HG02852 (cell line): Measurements from ENCODE around the gene IFNA5.

Experiments used
- ATAC-seq: cut with Tn5 transposase; IDR thresholded peaks from one replicate; pipeline ENCODE4 v1.9.1; 2021; ENCODE audit warnings: mild to moderate bottlenecking, moderate library complexity; ENCODE audit not compliant: unreplicated experiment

Gene IFNA5

DNA sequence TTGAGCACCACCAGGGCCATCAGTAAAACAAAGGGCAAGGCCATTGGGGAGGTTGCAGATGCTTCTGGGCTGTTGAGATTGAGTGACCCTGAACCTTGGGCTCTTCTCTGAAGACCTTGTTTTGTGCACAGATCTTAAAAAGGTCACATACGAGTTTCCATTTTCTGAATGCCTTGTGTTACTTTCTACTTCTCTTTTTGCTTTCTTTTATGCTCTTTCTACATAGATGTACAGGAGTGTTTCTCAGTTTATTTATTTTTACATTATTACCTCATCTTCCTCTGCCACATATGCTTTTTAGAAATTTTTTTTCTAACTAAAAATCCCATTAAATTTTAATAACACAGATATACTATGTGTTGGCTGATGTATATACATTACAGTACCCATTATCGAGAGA, at the start of gene IFNA5:
Gene IFNA5 (minus strand): TSS at position 101 of the 400 bp plus-strand sequence. CDS start 57 bp downstream, at position 44.
- no peak for ATAC-seq

DNA sequence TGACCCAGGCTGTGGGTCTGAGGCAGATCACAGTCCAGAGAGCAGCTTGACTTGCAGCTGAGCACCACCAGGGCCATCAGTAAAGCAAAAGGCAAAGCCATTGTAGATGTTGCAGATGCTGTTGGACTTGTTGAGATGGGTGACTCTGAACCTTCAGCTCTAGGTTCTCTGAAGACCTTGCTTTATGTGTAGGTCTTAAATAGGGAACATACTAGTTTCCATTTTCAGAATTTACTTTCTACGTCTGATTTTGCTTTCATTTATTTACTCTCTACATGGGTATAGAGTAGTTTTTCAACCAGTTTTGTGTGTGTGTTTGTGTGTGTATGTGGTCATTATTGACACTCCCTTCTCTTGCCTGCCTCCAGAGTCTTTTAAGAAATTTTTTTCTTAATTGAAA, 45.7 kb upstream of the IFNA5 start, which contains the start of gene IFNA6:
Gene IFNA6 (minus strand): TSS at position 101 of the 400 bp plus-strand sequence. CDS start 0 bp downstream, at position 101.
- no peak for ATAC-seq

DNA sequence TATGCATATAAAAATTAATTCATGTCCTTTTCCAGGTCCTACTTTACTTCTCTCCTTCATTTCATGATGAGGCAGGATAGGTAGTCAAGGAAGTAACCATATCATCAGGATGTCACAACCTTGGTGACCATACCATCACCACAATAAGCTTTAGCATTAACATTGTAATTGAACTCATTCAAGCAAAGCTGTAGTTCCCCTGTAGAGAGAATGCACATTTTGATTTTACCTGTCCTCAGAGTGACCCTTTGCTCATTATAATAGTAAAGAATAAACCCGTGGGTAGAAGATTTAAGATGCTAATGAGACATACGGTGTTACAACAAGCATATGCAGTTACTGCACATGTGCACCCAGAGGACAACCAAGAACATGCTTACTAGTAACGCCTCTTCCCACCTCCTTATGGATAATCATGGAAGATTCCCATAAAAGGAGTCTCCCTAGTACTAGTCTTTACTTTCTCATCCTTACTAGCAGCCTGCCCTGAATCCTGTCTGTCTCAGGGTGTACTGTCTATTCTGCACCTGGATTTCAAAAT, 43.4 kb upstream of the IFNA5 start:
- ATAC-seq = no peak

DNA sequence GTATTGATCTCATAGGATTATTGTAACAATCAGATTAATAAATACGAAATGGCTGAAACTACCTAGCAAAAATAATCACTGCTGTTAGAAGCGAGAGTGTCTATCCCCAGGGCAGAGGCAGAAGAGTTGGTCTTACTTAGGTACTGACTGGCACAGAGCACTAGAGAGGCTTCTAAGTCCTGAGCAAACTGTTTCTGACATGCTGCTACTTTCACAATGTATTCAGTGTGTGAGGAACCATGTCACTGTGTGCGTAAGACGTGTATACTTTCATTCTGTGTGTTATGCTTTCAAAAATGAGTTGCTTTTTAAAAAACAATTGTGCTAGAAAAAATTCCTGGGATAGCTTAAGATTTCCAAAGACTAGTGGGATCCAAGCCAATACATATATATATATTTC, 35.6 kb upstream of the IFNA5 start:
- no peak for ATAC-seq

DNA sequence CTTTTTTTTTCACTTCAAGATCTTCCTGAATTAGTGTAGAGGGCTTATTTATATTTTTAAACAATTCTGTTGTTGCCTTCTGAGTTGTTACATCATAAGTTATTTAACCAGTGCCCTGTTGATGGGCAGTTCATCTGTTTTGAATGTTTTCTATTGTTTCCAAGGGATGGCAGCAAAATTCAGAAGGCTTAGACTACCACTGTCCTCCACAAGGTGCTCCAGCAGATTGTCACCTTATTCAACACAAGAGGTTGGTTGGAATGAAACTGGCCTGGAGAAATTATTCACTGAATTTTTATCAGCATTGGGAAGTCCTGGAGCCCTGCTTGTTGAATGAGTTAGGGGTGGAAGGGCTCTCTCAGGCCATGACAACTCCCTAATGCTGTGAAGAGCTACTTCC, 31.3 kb upstream of the IFNA5 start:
- ATAC-seq = no peak

DNA sequence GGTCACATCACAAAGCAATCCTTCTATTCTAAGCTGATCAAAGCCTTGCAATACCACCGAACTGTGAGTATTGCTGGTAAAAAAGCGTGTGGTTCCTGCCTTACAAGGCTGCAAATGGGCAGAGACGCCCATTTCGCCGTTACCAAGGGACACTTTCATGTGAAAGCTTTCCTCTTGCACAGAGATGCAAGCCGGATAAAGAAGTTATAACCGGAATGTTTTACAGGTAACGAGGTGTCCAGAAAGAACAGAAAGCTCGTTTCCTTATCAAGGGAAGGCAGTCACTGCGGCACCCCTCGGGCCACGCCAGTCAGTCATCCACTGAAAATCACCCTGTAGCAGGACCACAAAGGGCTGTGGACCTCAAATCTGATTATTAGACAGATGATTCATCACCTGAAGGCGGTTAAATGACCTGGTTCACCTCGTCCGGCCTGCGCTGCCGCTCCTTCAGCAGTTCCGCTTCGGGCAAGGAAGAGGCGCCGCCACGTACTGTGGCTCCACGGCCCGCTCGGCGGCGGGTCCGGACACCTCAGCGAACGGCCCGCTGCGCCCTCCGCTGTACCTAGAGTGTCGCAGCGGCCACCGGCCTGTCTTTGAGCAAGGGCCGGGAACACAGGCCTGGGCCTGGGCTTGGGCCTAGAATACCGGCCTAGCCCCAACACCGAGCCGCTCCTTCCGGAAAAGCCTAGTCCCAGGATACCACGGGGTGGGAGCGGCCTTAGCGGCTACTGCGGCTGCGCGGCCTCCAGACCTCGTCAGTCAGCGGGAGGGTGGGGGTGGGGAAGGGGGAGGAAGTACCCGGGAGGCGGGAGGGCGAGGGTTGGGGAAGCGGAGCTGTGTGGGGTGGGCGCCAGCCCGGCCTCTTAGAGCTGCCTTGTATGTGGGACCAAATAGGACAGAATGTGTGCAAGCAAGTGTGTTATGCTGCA, 29.9 kb upstream of the IFNA5 start, which contains the start of gene KLHL9:
Gene KLHL9 (minus strand): TSS at position 704 of the 932 bp plus-strand sequence. CDS start 545 bp downstream, at position 159.
- peak; percentile 89 for ATAC-seq

DNA sequence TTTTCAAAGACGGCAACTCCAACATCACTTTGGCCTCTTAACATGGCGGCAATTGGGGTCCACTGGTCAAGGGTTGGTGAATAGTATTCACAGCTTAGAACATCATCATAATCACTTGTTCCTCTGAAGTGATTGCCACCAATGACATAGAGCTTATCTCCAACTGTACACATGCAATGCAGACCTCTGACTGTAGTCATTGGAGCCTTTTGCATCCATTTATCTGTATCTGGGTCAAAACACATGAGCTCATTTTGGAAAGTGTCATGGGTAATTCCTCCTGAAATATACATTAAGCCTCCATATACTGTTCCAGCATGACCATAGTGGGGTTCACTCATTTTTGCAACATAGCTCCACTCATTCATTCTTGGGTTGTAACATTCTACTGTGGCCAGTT, 28.1 kb upstream of the IFNA5 start:
- ATAC-seq = no peak

DNA sequence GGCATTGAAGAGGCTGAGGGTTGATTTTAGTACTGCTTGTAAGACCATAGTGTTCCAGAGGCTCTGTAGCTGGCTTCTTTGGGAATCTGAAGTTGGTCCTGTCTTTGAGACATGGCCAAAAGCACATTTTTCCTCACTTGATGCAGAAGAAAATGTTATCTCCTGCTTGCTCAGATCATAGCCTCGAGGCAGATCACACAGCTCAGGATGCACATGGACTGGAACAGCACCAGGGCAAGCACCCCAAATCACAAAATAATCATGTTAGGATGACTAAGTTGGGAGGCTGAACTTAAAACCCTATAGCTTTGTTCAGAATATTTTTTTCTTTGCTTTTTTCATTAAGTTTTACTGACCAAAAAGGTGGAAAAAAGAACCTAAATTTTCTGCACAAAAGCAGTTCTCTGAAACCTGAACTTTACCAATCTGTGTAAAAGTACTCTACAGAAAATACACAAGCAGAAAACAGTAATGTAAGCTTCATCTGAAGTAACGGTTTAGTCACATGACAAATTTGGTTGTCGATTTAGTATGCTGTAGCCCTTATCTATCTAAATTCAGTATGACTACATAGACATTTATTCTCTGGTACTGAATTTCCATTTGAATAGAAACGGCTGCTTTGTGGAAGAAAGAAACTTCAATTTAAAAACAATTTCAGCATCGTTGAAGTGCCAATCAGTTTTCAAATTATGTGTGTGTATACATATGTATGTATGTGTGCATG, 26.7 kb upstream of the IFNA5 start:
- no peak for ATAC-seq

DNA sequence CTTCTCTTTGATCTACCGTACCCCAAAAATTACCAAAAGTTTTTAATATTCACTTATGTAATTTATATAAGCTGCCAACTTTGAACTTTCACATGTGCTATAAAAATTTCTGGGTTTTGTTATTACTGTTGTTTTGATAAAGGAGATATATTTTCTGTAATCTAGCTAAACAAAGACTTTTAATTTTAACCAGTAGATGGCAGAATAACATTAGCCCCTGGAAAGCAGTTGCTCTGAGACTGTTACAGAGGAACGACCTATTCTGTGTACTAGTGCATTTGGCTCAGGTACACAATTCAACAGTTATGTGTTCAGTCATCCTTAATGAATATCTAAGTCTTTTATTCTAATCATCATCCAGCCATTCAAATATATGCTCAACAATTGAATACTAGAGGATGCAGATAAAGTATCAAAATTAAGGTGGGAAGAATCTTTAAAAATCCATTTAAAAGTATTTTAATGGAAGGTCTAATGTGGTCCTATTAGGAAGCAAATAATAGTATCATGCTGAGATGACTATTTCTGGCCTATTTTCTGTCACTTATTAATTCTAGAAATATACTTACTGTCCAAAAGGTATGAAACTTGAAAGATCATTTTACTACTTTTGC, 21.5 kb upstream of the IFNA5 start:
- ATAC-seq = peak; percentile 82

DNA sequence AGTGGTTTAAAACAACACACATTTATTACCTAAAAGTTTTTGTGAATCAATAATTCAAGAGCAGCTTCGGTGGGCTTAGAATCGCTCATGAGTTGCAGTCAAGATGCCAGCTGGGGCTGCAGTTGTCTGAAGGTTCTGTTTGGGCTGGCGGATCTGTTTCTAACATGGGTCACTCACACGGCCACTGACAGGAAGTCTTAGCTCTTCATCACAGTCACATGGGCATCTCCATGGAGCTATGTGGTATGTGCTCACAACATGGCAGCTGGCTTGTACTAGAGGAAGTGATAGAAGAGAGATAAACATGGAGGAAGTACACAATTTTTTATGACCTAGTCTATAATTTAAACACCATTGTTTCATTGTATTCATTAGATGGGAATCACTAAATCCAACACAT, 18.9 kb upstream of the IFNA5 start:
- ATAC-seq = no peak

DNA sequence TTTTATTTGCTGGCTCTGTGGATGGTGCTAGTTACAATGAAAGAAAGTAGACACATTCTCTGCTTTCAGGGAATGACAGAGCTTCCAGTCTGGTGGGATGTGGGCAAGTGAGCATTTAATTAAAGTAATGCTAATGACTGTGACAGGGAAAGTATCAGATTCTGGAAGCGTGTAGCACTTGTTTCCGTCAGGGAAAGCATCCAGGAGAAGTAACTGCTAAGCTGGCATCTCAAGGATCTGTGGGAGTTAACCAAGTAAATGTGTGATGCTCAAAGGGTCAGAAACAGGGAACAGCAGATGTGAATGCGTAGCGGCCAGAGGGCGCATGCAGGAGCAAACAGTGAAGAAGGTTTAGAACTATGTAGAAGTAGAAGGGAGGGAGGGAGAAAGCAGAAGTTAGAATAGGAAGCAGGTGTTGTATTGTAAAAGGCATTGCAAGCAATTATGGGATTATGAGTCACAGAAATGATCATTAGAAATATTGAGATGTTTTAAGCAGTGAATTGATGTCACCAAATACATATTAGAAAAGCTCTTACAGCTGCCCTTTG, 17.9 kb upstream of the IFNA5 start:
- ATAC-seq = no peak

DNA sequence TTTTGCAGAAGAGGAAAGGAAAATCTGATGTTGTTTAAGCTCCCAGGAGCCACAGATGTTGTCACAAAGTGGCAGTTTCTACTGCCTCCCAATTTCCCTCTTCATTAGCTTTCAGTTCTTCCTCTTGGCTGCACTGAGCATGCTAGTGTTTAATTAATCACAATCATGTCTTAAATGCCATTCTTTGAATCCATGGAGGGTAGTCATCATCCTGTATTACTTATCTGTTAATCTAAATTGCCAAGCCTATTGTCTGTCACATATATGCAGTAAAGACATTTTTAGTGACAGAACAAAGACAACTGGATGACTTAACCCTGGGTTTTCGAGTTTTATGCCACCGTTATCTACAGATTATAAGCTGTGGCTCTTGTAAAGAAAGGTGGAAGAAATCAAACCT, 15.4 kb upstream of the IFNA5 start:
- no peak for ATAC-seq

DNA sequence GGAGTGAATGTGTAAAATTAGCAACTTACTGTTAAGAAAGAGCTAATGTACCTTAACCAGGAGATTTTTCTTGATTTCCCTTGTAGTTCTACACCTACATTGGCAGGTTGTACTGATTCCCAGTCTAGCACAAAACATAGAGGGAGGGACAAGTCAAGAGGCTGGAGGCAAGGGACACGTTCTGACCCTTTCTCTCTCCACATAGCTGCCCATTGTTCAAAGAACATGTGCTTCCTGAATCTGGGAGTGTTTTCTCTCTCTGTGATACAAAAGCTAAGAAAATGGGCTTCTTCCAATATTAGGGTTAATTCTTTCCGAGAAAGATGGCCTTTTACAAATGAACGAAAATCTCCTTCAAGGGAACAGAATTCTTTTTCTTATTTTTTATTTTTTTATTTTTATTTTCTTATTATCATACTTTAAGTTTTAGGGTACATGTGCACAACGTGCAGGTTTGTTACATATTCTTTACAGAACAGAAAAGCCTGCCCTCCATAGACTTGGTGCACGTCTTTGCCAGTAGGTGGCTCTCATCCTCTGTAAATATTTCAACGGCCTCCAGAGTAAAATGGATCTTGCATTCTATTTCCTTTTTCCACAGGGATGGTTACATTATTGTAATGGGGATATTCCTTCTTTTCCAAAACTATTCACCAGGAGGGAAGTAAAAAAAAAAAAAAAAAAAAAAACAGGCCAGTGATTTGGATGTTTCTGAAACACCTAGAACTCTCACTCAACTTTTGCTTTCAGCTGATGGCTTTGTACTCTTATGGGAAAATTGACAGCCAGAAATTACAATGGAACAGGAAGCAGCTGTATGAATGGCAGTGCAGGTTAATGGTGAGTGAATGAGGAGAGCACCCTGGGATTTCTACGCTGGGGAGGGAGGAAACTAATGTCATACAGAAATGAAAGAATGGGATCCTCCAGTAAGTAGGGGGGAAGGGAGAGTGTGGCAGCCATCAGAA, 13.1 kb upstream of the IFNA5 start:
- peak; percentile 81 for ATAC-seq

DNA sequence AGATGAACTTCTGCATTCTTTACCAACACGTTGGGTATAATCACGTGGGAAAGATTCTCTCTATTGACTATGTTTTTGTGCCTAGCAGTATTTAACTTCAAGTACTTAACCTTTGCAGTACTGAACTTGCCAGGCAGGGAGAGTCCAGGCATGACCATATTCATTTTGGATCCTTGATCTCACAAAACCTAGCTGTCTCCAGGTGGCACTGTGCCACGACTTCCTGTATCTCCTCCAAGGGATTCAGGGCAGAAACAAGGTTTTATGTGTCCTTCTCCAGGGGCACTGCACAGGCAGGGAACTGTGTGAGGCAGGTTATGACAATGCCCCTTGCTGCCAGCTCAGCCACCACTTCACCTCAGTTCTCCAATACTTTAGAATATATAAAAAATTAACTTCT, 11.7 kb upstream of the IFNA5 start:
- no peak for ATAC-seq

DNA sequence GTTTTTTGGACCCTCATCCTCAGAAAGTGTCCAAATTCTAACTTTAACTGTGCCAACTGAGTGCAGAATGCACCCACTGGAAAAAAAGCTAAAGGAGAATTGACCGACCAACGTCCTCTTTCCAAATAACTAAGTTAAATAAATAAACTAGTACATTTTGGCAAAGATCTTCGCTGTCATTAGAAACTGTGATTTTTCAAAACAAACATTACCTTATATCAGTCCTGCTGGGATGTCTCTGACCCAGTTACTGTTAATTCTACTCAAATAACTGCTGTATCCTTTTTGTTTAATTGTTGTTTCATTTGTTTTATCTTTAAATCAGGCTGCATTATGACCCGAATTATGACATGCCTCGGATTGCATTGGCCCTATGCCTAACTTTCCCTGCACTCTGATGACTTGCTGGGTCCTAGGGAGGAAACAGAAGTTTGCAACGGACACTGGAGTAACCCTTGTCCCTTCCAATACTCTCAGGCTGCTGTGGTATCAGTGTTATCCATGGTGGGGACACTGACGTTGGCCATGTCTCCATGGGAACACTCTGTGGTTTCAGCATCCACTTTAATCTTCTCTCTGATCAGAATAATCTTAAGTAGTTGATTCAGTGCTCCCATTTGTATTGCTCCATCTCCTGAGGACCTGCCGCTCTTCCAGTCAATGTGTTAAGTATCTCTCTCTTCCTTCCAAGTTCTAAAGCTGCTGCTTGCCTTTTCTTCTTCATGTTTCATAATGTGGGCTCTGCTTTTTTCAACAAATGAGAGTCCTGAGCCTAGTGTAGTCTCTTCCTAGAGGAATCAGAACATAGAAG, 11.1 kb upstream of the IFNA5 start:
- no peak for ATAC-seq

DNA sequence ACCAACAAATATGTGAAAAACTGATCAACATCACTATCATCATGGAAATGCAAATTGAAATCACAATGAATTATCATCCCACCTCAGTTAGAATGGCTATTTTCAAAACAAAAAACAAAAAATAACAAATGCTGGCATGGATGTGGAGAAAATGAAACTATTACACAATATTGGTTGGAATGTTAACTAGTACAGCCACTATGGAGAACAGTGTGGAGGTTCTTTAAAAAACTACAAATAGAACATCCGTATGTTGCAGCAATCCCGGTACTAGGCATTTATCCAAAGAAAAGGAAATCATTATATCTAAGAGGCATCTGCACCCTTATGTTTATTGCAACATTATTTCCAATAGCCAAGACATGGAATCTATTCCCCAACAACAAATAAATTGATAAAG, 9.0 kb upstream of the IFNA5 start:
- no peak for ATAC-seq

DNA sequence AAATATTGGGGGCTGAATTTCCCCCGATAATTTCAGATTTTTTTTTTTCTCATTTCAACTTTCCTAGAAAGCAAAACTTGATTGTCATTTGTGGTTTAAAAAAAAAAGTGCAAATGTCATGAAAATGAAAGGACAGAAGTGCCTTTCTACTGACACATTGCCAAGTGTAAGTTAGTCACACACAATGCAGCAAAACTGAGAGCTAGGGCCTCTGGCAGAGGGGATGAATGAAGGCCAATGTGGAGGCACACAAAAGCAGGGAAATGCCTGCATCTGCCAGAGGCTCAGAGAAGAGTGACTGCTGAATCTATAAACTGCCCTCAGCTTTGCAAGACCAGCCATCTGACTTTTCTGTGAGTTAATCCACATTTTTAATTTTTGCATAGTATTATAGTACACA, 6.8 kb upstream of the IFNA5 start:
- ATAC-seq = no peak

DNA sequence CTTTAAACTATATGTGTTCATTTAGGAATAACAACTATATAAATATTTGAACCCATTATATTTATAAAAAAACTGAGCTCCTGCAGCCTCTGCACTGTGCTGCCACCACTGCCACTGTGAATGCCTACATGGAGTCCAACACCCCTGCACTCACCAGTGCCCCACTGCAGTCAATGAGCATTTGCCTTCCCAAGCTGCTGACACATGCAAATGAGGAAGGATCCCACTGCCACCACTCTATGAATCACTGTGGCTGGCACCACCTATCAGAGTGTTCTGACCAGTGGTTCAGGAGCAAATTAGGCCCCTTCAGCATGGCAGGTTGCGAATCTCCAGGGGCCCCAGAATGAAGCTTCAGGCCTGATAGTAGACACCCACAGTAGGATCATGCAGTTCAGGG, 9.1 kb downstream of the IFNA5 start:
- ATAC-seq = no peak
